HG02759 (cell line): ENCODE results near the gene RRP1.
A peak's percentile ranks its signal among the peaks of the same experiment; 100 is the strongest.

Source experiments
- ATAC-seq: cut with Tn5 transposase; IDR thresholded peaks from one replicate; pipeline ENCODE4 v1.9.1; 2021; ENCODE audit warnings: mild to moderate bottlenecking, moderate library complexity; ENCODE audit not compliant: unreplicated experiment

The RRP1 gene

DNA sequence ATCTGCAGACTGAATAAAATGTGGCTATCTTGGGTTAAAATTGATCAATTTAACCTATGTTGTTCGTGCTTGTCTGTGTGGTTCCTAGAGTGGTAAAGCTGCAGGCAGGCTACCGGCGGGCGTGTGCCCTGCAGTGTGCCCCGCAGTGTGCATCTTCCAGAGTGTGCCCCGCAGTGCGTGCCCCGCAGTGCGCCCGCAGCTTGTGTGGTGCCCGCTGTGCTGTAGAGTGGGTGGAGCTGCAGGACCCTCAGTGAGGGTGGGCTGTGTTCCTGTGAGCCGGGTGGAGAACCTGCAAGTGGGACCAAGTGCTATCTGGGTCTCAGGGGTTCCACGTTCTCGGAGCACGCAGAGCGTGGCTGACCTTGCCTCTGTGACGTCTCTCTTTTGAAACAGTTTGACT, 10.7 kb downstream of the RRP1 start:
- ATAC-seq = no peak

DNA sequence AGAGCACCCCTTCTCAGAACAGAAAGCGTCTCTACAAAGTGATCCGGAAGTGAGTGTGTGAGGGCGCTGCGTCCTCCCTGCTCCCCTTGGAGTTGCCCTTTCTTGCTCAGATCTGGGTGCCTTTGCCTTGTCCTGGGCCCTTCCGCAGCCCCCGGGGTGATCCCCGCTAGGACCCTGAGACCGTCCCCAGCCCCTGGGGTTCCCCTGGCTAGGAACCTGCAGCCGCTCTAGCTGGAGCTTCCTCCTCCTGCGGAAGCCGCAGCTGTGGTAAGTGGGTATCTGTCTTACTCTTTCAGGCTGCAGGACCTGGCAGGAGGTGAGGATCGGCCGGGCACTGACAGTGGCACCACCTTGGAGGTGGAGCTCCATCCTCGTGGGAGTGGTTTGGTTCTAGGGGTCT, 11.2 kb downstream of the RRP1 start:
- no peak for ATAC-seq

DNA sequence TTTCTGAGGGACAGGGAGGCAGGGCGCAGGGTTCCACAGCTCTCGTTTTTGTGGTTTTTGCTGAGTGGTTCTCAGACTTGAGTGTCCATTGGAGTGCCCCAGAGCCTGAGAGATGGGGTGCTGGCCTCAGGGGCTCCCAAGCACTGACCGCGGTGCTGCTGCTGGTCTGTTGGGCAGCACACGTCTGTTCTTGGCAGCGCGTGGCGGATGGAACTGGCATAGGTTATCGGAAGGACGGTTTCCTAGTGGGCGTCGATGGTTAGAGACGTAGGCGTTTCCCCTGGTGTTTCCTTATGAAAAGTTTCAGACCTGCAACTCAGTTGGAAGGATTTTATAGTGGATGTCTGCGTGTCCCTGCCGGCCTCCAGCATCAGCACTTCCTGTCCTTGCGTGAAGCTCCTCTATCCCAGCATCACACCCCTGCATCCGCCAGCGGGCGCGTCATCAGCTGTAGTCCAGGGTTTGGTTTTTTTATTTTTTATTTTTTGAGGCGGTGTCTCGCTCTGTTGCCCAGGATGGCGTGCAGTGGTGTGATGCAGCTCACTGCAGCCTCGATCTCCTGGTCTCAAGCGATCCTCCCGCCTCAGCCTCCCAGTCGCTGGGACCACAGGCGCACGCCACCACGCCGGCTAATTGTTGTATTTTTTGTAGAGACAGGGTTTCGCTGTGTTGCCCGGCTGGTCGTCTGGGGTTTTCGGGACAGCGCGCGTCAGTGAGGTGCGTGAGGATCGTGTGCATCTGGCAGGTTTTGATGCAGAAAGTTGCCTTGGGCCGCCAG, 11.8 kb downstream of the RRP1 start:
- ATAC-seq = no peak

DNA sequence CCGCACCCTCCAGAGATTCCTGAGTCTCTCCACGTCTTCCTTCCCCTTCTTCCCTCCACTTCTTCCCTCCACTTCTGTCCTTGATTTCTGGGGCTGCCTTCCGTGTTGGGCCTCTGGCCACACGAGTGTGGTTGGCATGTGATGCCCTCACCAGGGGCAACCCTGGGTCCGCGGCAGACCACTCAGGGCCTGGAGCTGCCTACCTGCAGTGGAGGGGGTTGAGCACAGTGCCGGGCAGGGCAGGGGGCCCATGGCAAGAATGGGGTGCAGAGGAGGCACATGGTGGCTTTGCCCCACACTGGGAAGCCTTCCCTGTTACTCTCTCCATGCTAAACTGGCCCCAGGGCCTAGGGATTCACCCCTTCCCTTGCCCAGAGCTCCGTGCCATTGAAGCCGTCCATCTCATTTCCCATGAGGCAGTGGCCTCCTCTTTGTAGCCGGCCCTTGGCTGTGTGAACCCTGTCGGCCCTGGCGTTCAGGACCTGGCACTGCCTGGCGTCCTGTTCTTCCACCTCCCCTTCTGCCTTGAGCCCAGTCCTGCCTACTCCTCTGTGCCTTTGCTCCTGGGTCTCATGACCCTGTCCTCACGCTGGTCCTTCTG, 13.4 kb downstream of the RRP1 start:
- ATAC-seq = no peak

DNA sequence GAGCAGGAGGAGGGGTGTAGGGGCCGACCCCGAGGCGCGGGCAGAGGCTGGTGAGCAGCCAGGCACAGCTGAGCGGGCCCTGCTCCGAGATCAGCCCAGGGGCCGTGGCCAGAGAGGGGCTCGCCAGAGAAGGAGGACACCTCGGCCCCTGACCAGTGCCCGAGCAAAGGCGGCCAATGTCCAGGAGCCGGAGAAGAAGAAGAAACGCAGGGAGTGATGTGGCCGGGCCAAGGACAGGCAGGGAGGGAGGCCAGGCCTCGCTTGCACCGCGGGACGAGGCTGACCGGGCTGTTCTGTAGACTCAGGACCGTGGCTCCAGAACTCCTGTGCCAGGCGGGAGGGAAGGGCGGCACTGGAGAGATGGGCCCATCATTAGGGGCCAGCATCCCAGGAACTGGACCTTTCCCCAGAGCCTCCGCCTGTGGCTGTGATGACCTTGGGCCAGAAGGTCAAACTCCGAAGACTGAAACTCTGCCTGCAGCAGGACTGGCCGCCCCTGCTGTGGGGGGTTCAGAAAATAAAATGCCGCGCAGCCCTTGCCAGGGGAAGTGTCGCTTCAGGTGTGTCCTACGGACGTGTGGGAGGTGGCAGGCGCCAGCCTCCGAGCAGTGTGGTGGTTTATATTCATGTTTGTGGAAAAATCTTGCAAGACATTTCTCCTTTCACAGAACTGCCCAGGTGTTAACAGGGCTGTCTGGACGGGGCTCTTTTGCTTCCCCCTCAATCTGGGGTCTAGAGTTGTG, 14.4 kb downstream of the RRP1 start:
- ATAC-seq = no peak

DNA sequence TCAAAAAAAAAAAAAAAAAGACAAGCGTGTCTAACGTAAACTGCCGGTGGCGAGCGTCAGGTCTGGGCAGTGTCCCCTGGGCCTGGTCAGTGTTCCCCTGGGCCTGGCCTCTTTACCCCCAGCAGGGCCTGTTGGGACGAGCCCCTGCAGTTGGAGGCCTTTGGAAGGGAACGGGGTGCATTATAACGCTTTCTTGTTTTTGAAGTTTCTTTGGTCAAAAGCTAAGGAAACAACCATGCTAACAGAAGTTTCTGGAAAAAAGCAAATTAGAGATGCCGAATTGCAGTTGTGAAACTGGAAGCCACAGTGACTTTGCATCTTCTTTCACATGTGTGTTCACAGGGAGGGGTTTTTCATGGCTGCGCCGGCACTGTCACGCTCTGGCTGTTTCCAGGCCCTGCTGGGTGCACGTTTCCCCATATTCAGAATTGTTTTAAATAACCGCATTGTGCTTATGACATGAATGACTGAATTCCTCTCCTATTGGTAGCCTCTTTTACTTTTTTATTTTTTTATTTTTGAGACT, 16.0 kb downstream of the RRP1 start:
- ATAC-seq = peak; percentile 85

DNA sequence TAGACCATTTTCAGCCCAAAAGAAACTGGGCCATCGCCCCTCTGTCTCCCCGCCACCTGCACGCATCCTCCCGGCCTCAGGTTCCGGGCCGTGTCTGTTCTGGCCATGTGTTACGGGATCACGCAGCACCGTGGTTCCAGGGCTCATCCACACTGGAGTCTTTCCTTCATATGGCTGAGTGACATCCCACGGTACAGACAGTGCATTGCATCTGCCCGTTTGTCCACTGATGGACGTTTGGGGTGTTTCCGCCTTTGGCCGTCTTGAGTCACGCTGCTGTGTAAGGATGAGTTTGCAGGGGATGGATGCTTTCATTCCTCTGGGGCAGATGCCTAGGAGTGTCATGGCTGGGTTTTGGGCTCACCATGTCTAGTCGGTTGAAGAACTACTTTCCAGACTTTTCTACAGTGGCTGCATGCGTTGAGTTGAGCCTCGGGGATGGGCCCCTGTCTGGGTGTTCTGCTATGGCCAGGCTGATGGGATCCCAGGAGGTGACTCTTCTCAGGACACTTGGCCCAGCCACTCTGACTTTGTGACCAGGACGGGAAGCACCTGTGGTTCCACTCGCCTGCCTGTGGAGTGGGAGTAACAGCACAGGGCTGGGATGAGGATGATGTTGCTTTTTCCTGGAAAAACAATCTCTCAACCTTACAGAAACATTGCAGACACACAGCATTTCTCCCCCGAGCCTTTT, 16.8 kb downstream of the RRP1 start:
- no peak for ATAC-seq

DNA sequence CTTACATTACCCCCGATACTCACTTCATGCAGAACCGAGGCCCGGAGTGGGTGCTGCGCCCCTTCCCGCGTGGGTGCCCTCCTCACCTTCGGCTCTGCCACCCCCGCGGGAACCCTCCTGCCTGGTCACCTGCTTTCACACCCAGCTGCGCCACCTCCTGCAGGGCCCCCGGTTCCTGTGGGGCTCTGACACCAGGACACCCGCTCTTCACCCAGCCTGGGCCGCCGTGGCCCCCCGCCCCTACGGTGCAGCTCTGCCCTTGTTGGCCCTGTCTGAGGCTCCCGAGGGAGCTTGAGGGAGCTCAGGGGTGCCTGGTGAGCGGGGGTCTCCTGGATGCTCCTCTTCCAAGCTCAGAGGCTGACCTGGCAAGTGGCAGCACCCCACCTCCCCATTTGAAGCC, 19.0 kb downstream of the RRP1 start:
- no peak for ATAC-seq

DNA sequence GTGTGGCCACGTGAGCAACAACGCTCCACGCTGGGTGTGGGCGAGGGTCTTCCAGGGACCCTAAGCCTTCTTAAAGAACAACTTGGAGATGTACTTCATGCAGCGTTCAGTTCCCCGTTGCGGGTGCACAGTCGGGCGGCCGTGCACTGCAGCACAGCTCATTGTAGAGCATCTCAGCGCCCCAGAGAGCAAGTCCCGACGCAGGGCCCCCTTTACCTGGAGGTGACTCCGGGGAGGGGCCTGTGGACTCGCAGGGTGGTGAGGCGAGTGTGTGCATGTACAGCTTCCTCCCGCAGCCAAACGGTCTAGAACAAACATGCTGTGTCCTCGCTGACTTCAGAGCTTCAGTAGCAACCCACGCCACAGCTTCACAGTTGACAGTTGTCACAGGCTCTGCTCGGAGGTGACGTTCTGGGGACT, 19.5 kb downstream of the RRP1 start:
- no peak for ATAC-seq

DNA sequence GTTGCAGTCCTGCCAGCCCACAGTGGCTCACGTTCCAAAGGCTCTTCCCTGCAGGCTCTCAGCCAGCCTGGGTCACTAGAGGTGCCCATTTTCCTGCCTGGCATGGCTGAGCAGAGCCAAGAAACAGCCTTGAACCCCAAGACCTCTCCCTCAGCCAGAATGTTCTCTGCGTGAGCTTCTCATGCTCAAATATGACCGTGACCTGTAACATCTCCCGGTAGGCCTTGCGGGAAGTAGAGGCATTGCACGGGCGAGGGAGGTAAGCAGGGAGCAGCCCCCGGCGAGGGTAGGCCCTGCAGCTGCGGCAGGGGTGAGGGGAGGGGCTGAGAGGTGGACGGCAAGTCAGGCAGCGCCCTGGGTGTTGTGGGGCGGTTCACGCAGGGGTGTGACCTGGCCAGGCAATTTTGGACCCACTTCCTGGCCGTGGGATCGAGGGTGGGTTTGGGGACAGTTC, 20.0 kb downstream of the RRP1 start:
- ATAC-seq = no peak

DNA sequence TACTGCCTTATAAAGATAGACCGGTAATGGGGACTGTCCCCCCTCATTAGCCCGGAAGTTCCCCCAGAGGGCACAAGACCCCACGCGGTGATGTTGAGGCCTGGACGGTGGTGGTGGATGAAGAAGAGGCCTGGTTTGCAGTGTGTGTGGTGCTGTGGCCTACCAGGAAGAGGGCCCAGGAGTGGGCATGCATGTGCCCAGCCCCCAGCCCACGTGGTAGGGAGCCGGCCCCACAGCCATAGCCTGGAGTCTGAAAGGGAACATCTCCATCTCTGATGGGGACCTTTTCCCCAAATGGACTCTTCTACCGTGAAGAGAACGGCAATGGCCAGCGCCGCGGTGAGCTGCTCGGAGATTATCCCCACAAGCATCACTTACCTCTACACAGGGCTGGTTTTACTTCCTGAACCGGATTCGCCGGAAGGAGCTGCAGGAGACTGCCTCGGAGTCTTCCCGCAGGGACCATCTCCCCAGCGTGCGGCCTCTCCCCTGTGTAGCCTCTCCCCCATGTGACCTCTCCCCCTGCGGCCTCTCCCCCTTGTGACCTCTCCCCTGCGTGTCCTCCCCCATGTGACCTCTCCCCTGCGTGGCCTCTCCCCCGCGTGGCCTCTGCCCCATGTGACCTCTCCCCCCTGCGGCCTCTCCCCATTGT, 20.6 kb downstream of the RRP1 start:
- no peak for ATAC-seq

DNA sequence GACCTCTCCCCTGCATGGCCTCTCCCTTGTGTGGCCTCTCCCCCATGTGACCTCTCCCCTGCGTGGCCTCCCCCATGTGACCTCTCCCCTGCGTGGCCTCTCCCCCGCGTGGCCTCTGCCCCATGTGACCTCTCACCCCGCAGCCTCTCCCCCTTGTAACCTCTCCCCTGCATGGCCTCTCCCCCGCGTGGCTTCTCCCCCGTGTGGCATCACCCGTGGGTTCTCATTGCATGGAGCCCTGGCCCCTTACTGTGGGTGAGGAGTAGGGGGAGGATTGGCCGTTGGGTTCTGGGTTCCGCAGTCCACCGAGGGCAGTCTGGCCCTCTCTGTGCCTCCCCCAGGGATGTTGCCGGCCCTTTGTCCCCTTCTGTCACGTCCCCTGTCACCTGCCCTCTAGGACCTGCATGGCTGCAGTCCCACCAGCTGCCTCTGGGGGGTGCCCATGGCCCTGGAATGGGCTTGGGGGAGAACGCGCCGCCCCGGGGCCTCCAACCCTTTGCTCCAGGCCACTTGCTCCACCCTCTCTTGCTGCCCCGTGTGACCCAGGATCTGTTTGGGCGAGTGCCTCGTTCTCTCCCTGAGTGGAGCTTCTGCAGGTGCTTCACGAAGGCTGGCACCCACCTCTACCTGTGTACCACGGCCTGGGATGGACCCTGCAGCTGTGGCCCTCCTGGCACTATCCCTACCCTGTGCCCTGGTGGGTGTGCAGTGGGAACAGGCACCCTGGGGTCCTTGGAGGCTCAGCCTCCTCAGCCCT, 21.3 kb downstream of the RRP1 start:
- peak; percentile 80 for ATAC-seq

DNA sequence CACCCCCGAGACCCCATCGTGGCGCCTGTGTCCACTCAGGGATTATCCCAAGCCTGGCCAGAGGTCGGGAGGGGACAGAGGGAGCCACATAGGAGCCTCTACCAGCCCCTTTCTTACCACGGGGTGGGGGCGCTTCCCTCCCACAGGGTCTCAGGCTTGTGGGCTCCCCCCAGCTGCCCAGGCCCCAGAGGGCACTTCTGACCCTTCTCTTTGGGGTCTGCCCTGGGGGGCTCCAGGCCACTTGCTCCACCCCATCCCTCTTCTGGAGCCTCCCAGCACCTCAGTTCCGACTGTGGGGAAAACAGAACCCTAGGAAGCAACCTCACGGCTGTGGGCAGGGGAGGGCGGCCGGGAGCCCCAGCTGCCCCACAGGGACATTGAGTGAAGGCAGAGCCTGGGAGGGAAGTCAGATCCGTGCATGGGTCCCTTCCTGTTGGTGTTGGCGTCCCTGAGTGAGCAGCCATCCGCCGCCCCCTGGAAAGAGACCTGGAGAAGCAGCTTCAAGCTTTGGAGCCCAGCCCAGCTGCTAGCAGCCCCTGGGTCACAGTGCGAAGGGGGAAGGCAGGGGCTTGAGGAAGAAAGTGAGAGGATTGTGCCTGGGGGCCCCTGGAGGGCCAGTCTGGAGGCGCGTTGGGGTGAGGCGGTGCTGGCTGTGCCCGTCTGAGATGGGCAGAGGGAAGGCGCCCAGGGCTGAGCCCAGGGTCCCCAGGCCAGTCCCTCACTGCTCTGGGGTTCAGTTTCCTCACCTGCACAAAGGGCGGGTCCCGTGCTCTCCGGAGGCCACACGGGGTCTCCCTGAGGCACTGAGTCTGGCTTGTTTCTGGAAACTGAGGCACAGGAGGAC, 22.1 kb downstream of the RRP1 start:
- ATAC-seq = no peak

DNA sequence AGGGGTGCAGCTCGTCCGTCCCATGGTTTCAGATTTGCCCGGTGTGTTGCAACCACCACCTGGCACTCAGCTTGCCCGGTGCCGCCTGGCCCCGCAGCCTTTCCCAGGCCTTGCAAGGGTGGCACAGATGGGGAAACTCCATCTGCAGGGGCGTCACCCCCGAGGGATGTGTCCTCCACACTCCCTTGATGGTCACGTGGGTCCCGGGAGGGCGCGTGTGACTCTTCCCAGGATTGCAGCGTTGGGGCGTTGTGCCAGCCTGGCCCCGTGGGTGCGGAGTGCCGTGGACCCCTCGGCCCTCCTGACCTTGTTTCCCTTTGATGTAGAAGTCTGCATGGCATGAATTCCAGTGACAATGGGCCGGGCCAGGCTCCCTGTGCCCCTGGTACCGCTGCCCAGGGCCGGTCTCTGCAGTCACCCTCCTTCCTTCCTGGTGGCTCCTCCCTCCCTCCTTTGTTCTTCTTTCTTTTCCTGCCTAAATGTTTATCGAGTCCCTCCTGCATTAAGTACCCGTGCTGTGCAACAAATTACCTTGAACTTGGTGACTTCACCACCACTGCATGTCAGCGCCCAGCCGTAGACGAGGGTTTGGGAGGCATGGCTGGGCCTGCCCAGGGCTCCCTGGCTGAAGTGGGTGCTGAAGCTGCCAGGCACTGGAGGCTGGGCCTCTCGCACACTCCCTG, 22.9 kb downstream of the RRP1 start:
- no peak for ATAC-seq

DNA sequence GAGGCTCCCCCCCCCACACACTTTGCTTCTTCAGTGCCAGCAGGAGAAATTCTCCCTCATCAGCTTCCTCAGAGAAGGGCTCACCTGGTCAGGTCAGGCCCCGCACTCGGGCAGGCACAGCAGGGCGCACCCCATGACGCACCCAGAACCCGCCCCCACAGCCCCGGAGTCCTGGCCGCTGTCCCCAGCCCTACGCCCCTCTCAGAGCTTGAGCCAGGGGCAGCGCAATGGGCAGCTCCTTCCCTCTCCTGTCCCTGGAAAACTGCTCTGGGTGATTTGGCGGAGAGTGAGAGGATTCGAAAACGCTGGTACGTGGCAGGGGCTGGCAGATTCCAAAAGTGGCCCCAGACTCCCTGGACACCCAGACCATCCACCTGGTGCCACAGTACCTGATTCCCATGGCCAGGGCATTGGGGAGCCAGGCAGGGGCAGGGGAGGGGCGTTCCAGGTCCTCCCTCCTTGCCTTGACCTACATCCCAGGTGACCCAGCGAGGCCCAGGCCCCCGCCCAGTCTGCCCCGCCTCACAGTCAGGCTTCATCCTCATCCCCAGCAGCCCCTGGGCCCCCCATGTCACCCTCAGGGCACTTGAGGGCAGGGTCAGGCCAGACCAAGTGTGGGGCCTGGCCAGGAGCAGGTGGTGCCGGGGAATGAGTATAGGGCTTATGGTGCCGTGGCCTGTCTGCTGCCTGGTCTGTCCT, 23.7 kb downstream of the RRP1 start:
- no peak for ATAC-seq

DNA sequence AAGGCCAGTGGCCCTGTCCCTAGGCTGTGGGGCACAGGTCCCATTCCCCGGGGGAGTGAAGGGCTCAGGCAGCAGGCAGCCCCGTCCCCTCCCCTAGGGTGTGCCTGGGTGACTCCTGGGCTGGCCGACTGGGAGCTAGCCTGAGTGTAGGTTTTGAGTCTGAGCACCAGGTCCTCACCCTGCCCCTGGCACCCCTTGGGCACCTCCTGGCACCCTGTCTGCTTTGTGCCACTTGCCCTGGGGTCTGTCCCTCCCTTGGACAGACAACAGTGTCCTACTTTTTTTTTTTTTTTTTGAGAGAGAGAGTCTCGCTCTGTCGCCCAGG, 24.2 kb downstream of the RRP1 start:
- no peak for ATAC-seq

DNA sequence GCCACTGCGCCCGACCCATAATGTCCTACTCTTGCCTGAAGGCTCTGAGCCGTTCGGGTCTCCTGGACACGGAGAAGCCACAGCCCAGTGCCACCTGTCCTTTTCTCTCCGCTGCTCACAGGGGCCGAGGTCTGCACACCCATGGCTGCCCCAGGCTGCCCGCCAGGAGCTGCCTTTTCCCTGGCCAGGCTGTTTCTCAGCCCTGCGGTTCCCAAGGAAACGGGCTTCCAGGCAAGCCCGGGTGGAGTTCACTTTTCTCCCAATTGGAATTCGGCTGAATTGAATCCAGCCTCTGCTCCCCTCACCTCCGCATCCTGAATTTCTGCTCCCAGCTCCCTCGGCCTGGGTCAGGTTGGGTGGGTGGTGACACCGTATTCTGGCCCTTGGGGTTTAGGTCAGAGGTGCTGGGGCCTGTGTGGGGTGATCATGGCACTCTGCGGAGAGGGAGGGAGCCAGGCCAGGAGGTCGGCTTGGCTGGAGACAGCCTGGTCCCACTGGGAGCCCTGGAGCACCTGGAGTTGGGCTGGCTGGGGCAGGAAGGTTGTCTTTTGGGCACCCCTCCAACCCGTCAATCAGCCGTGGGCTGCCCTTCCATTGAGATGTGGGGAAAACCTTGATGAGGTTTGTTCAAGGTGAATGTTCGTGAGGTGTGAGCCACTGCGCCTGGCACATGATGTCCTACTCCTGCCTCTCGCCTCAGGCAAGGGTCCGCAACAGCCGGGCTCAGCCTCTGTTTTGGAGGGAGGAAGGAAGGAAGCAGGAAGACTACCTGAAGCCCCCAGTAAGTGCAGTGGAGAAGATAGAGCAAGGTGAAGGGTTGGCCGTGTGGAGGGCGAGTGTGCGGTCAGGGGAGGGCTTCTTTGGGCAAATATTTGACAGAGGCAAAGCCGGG, 25.1 kb downstream of the RRP1 start:
- no peak for ATAC-seq
